ENCODE data around the gene HOXD10. TPM values are rescaled to one million over a fixed set of nuclear protein-coding genes. Genes with fewer than 3 reads are reported as not detected.
A peak's percentile ranks its signal among the peaks of the same experiment; 100 is the strongest.

Gene HOXD10
- total and polyA plus RNA-seq, 2 experiments from 2014 or later: not detected

DNA sequence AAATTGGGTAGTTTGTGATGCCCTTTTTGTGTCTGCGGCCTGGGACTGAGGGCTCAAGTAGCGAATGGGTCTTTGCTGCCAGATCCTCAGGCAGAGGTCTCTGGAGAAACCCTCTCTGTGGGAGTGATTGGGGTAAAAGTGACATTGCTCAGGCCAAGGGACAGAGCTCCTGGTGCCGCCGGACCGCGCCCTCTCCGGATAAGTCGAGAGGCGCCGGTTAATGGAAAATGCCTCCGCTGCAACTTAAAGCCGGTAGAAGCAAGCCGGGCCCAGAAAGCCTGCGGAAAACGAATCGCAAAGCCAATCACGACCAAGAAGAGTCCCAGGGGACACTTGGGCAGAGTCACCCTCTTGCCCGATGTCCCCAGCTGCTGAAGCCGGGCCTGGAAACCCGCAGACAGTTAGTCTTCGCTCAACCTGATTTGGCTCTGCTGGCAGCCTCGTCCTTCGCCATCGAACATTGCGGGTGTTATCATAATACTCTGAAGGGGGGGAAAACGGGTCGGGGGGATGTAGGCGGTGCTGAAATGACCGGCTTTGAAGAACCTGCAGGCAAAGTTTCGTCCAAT, 17.3 kb upstream of the HOXD10 start:
- no peaks in the 10 kb centered on the region for H3K36me3 Mint-ChIP-seq (ENCODE audit: low read depth)
- H3F3A ChIP-seq (replicated peaks; ENCODE audit: low read depth): peaks cover 28% of the 10 kb centered on the region
- H3K4me3 ChIP-seq: peak overlapping the region; percentile 46
- H3K27me3 Mint-ChIP-seq (ENCODE audit: insufficient read depth, low read depth, poor library complexity): peaks cover 99% of the 10 kb centered on the region
- peak overlapping the region; percentile 59; the same call in 1 of the 2 replicates for H2AFZ ChIP-seq
- no peak overlapping the region for H3K27ac Mint-ChIP-seq
- H3K36me3 ChIP-seq (ENCODE audit: insufficient read depth): no peaks in the 10 kb centered on the region; the same call in 1 of the 2 replicates
- H3K9me3 Mint-ChIP-seq: no peaks in the 10 kb centered on the region
- peak; percentile 96 for TF ChIP-seq EZH2 (IDR thresholded peaks at IDR 0.05; ENCODE audit: low read depth, unreplicated experiment)
- TF ChIP-seq ZNF331 (CRISPR knock-in tag; IDR thresholded peaks at IDR 0.05; ENCODE audit: low read depth): no peak
- peak; percentile 27 for TF ChIP-seq EZH2phosphoT487 (IDR thresholded peaks at IDR 0.05; ENCODE audit: unreplicated experiment)
- TF ChIP-seq, protein P1, sequence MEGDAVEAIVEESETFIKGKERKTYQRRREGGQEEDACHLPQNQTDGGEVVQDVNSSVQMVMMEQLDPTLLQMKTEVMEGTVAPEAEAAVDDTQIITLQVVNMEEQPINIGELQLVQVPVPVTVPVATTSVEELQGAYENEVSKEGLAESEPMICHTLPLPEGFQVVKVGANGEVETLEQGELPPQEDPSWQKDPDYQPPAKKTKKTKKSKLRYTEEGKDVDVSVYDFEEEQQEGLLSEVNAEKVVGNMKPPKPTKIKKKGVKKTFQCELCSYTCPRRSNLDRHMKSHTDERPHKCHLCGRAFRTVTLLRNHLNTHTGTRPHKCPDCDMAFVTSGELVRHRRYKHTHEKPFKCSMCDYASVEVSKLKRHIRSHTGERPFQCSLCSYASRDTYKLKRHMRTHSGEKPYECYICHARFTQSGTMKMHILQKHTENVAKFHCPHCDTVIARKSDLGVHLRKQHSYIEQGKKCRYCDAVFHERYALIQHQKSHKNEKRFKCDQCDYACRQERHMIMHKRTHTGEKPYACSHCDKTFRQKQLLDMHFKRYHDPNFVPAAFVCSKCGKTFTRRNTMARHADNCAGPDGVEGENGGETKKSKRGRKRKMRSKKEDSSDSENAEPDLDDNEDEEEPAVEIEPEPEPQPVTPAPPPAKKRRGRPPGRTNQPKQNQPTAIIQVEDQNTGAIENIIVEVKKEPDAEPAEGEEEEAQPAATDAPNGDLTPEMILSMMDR (conservative IDR thresholded peaks at IDR 0.05; ENCODE audit: low read depth in 2 of 2): no peak
- TF ChIP-seq NANOG (IDR thresholded peaks at IDR 0.05; ENCODE audit: borderline replicate concordance): no peak
- TF ChIP-seq ZNF462 (CRISPR knock-in tag; IDR thresholded peaks at IDR 0.05): no peak
- no peak for TF ChIP-seq ETS1 (IDR thresholded peaks at IDR 0.05)
- TF ChIP-seq, protein P2, sequence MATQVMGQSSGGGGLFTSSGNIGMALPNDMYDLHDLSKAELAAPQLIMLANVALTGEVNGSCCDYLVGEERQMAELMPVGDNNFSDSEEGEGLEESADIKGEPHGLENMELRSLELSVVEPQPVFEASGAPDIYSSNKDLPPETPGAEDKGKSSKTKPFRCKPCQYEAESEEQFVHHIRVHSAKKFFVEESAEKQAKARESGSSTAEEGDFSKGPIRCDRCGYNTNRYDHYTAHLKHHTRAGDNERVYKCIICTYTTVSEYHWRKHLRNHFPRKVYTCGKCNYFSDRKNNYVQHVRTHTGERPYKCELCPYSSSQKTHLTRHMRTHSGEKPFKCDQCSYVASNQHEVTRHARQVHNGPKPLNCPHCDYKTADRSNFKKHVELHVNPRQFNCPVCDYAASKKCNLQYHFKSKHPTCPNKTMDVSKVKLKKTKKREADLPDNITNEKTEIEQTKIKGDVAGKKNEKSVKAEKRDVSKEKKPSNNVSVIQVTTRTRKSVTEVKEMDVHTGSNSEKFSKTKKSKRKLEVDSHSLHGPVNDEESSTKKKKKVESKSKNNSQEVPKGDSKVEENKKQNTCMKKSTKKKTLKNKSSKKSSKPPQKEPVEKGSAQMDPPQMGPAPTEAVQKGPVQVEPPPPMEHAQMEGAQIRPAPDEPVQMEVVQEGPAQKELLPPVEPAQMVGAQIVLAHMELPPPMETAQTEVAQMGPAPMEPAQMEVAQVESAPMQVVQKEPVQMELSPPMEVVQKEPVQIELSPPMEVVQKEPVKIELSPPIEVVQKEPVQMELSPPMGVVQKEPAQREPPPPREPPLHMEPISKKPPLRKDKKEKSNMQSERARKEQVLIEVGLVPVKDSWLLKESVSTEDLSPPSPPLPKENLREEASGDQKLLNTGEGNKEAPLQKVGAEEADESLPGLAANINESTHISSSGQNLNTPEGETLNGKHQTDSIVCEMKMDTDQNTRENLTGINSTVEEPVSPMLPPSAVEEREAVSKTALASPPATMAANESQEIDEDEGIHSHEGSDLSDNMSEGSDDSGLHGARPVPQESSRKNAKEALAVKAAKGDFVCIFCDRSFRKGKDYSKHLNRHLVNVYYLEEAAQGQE (IDR thresholded peaks at IDR 0.05; ENCODE audit: unreplicated experiment): no peak
- no peak for TF ChIP-seq ZNF114 (CRISPR knock-in tag; IDR thresholded peaks at IDR 0.05)
- no peak for TF ChIP-seq JUNB (IDR thresholded peaks at IDR 0.05; ENCODE audit: unreplicated experiment)
- no peak for TF ChIP-seq STAT1 (IDR thresholded peaks at IDR 0.05; ENCODE audit: unreplicated experiment)
- TF ChIP-seq CREB1 (CRISPR knock-in tag; IDR thresholded peaks at IDR 0.05; ENCODE audit: low read depth): no peak
- TF ChIP-seq POLR2AphosphoS5 (IDR thresholded peaks at IDR 0.05; ENCODE audit: low read depth): no peak
- ATAC-seq (no peak), DNase-seq (ENCODE audit: low spot score) (peak; percentile 48)
- H3K4me3 Mint-ChIP-seq: peak overlapping the region; percentile 68
- H3K9me2 ChIP-seq (ENCODE audit: insufficient read depth): no peaks in the 10 kb centered on the region
- peaks cover 45% of the 10 kb centered on the region for H3K4me1 Mint-ChIP-seq
- H3K27ac ChIP-seq (ENCODE audit: low read depth): no peak overlapping the region
- H3K27me3 ChIP-seq (ENCODE audit: insufficient read depth): peaks cover 94% of the 10 kb centered on the region
- H3K4me2 ChIP-seq: peak overlapping the region; percentile 94
- H3K4me1 ChIP-seq (ENCODE audit: insufficient read depth): peaks cover 62% of the 10 kb centered on the region
- H3K79me2 ChIP-seq (replicated peaks; ENCODE audit: insufficient read depth): no peaks in the 10 kb centered on the region
- peaks cover 44% of the 10 kb centered on the region for H4K20me1 ChIP-seq (replicated peaks; ENCODE audit: insufficient read depth)

All from GM23338 (cell line).